Measurements from ENCODE around the gene PTX4.

Gene PTX4

DNA sequence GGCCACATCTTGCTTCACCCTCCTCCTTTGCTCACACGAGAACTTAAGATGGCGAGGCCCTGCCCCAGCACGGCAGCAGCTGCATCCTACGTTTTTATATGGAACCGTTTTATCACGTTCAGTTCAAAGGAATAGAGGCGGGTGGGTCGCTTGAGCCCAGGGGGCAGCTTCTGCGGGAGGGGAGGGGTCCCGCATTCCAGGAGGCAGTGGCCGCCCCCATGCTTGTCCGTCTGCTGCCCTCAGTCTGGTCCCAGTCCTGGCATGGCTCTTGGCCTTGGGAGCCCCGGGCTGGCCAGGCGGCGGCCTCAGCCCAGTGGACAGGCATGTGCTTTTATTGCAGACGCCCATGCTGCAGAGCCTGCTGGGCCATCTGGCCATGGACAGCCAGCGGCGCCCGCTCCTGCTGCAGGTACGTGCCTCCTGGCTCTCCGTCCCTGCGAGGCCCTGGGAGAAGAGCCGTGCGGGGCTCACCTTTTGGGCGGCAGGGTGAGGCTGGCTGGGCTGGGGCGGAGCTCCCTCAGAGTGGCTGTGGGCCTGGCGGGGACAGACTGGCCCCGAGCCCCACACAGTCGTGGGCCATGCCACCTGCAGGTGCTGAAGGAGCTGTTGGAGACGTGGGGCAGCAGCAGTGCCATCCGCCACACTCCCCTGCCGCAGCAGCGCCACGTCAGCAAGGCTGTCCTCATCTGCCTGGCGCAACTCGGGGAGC lies 11.2 kb upstream of the PTX4 start:
- H3K9ac ChIP-seq (ENCODE audit: low read depth, low read length), result no peak overlapping the region
- H3K9me3 ChIP-seq (ENCODE audit: insufficient read depth, low read length, severe bottlenecking), result no peaks in the 10 kb centered on the region
- H4K20me1 ChIP-seq (ENCODE audit: insufficient read depth, low read length), result peaks cover 29% of the 10 kb centered on the region
- H3K4me2 ChIP-seq (ENCODE audit: insufficient read depth, low read length), result no peak overlapping the region
- no peaks in the 10 kb centered on the region for H3K27me3 ChIP-seq (ENCODE audit: insufficient read depth, low read length, poor library complexity)
- H3K36me3 ChIP-seq (ENCODE audit: insufficient read depth, low read length), result peaks cover 86% of the 10 kb centered on the region
- H2AFZ ChIP-seq (ENCODE audit: low read depth, low read length), result no peak overlapping the region
- H3K79me2 ChIP-seq (ENCODE audit: insufficient read depth, low read length), result peaks cover 29% of the 10 kb centered on the region
- H3K4me1 ChIP-seq (ENCODE audit: insufficient read depth, low read length), result peaks cover 10% of the 10 kb centered on the region
- DNase-seq, result no peak
- no peak for ATAC-seq (ENCODE audit: insufficient read depth, low read depth)
- no peak overlapping the region for H3K27ac ChIP-seq (ENCODE audit: low read length)
- no peak overlapping the region for H3K4me3 ChIP-seq (ENCODE audit: low read depth in 1 of 2, low read length in 2 of 2)
- no peak for TF ChIP-seq EZH2 (IDR thresholded peaks at IDR 0.05; ENCODE audit: borderline replicate concordance, low read depth, low read length, severe bottlenecking)
- TF ChIP-seq, protein P1, sequence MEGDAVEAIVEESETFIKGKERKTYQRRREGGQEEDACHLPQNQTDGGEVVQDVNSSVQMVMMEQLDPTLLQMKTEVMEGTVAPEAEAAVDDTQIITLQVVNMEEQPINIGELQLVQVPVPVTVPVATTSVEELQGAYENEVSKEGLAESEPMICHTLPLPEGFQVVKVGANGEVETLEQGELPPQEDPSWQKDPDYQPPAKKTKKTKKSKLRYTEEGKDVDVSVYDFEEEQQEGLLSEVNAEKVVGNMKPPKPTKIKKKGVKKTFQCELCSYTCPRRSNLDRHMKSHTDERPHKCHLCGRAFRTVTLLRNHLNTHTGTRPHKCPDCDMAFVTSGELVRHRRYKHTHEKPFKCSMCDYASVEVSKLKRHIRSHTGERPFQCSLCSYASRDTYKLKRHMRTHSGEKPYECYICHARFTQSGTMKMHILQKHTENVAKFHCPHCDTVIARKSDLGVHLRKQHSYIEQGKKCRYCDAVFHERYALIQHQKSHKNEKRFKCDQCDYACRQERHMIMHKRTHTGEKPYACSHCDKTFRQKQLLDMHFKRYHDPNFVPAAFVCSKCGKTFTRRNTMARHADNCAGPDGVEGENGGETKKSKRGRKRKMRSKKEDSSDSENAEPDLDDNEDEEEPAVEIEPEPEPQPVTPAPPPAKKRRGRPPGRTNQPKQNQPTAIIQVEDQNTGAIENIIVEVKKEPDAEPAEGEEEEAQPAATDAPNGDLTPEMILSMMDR (IDR thresholded peaks at IDR 0.05; ENCODE audit: borderline replicate concordance, extremely low read depth, low read length, poor library complexity, severe bottlenecking), result no peak

DNA sequence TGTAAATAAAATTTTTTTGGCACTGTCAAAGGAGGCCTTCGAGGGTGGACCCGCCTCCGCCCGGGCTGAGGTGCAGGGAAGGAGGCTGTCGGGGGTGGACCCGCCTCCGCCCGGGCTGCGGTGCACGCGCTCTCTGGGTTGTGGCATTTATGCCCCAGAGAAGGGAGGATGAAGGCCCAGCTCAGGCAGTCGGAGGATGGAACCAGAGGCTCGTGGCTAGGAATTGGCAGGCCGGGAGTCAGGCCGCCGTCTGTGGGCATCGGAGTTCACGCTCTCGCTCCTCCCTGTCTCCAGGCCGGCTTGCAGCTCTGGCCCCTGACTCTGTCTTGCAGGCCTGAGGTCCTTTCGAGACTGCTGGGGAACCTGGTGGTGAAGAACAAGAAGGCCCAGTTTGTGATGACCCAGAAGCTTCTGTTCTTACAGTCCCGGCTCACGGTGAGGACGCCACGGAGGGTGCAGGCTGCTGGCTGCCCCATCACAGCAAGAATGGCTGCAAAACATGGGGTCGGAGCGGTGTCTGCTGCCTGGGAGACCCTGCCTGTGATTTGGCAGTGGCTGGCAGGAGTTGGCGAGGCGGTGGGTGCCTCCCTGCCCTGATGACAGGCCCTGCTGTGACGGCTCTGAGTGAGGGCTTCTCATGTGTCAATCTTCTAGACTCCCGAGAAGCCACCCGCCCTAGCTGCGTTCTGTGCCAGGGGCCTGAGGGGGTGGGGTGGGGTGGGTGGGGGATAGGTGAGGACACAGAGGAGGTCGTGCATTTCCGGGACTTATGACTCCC lies 10.3 kb upstream of the PTX4 start:
- no peaks in the 10 kb centered on the region for H3K9me3 ChIP-seq (ENCODE audit: insufficient read depth, low read length, severe bottlenecking)
- H3K4me2 ChIP-seq (ENCODE audit: insufficient read depth, low read length), result no peak overlapping the region
- H3K36me3 ChIP-seq (ENCODE audit: insufficient read depth, low read length), result peaks cover 92% of the 10 kb centered on the region
- no peak for TF ChIP-seq EZH2 (IDR thresholded peaks at IDR 0.05; ENCODE audit: borderline replicate concordance, low read depth, low read length, severe bottlenecking)
- TF ChIP-seq, protein P1 (IDR thresholded peaks at IDR 0.05; ENCODE audit: borderline replicate concordance, extremely low read depth, low read length, poor library complexity, severe bottlenecking), result no peak
- no peak overlapping the region for H3K27ac ChIP-seq (ENCODE audit: low read length)
- no peak overlapping the region for H3K9ac ChIP-seq (ENCODE audit: low read depth, low read length)
- H4K20me1 ChIP-seq (ENCODE audit: insufficient read depth, low read length), result peaks cover 35% of the 10 kb centered on the region
- no peak overlapping the region for H2AFZ ChIP-seq (ENCODE audit: low read depth, low read length)
- peaks cover 37% of the 10 kb centered on the region for H3K79me2 ChIP-seq (ENCODE audit: insufficient read depth, low read length)
- H3K4me1 ChIP-seq (ENCODE audit: insufficient read depth, low read length), result peaks cover 18% of the 10 kb centered on the region
- DNase-seq, result no peak
- ATAC-seq (ENCODE audit: insufficient read depth, low read depth), result no peak
- no peak overlapping the region for H3K4me3 ChIP-seq (ENCODE audit: low read depth in 1 of 2, low read length in 2 of 2)
- no peaks in the 10 kb centered on the region for H3K27me3 ChIP-seq (ENCODE audit: insufficient read depth, low read length, poor library complexity)

DNA sequence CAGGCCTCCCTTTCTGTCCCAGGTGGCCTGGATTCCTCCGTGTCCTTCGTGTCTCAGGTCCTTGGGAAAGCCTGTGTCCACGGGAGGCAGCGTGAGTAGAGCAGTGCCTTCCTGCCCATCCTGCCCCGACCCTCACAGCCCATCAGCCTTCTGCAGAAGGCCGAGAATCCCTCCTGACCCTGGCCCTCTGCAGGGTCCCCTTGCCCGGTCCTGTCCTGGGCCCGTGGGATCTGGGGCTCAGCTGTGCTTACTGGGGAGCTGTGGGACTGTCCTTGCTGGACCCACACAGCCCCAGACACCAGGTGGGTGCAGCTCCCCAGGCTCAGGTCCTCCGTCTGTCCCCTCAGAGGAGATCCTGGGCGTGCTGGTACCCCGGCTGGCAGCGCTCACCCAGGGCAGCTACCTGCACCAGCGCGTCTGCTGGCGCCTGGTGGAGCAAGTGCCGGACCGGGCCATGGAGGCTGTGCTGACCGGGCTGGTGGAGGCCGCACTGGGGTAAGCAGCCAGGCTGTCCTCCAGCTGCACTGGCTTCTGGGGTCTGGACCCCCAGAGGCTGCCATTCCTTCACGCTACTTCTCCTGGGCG lies 8.4 kb upstream of the PTX4 start:
- H3K27ac ChIP-seq (ENCODE audit: low read length), result no peak overlapping the region
- peaks cover 31% of the 10 kb centered on the region for H3K4me1 ChIP-seq (ENCODE audit: insufficient read depth, low read length)
- H2AFZ ChIP-seq (ENCODE audit: low read depth, low read length), result no peak overlapping the region
- H4K20me1 ChIP-seq (ENCODE audit: insufficient read depth, low read length), result peaks cover 32% of the 10 kb centered on the region
- peaks cover 81% of the 10 kb centered on the region for H3K36me3 ChIP-seq (ENCODE audit: insufficient read depth, low read length)
- H3K4me3 ChIP-seq (ENCODE audit: low read depth in 1 of 2, low read length in 2 of 2), result no peak overlapping the region
- H3K4me2 ChIP-seq (ENCODE audit: insufficient read depth, low read length), result no peak overlapping the region
- no peak for ATAC-seq (ENCODE audit: insufficient read depth, low read depth)
- no peak overlapping the region for H3K9ac ChIP-seq (ENCODE audit: low read depth, low read length)
- no peaks in the 10 kb centered on the region for H3K9me3 ChIP-seq (ENCODE audit: insufficient read depth, low read length, severe bottlenecking)
- TF ChIP-seq, protein P1 (IDR thresholded peaks at IDR 0.05; ENCODE audit: borderline replicate concordance, extremely low read depth, low read length, poor library complexity, severe bottlenecking), result no peak
- no peak for TF ChIP-seq EZH2 (IDR thresholded peaks at IDR 0.05; ENCODE audit: borderline replicate concordance, low read depth, low read length, severe bottlenecking)
- DNase-seq, result no peak
- peaks cover 45% of the 10 kb centered on the region for H3K79me2 ChIP-seq (ENCODE audit: insufficient read depth, low read length)
- no peaks in the 10 kb centered on the region for H3K27me3 ChIP-seq (ENCODE audit: insufficient read depth, low read length, poor library complexity)

Data from DND-41 (cell line).